Measurements from ENCODE around the gene SH3BP4. TPM values are rescaled to one million over a fixed set of nuclear protein-coding genes. Genes with fewer than 3 reads are reported as not detected.

SH3BP4 gene
- total RNA-seq, 1 donor: 115 TPM

DNA sequence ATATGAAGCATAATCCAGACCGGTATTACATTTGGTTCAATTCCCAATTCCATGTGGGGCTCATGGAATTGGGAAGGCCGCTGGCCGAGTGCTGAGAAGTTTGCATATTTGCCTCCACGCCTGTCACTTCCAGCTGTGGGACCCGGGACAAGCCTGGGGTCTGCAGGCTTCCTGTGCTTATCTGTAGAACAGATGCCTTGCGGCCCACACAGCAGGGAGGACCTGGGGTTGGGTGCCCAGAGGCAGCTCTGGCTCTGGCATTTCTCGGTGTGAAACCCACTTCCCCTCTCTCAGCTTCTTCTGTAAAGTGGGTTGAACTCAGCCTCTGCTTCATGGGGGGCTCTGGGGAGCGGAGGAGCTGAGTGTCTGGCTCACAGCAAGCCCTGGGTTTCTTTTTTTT lies 97.9 kb downstream of the SH3BP4 start:
- no peak overlapping the region for H3K4me3 ChIP-seq (ENCODE audit: low read depth, low read length)
- DNase-seq (ENCODE audit: low read depth): no peak
- TF ChIP-seq, protein P1, sequence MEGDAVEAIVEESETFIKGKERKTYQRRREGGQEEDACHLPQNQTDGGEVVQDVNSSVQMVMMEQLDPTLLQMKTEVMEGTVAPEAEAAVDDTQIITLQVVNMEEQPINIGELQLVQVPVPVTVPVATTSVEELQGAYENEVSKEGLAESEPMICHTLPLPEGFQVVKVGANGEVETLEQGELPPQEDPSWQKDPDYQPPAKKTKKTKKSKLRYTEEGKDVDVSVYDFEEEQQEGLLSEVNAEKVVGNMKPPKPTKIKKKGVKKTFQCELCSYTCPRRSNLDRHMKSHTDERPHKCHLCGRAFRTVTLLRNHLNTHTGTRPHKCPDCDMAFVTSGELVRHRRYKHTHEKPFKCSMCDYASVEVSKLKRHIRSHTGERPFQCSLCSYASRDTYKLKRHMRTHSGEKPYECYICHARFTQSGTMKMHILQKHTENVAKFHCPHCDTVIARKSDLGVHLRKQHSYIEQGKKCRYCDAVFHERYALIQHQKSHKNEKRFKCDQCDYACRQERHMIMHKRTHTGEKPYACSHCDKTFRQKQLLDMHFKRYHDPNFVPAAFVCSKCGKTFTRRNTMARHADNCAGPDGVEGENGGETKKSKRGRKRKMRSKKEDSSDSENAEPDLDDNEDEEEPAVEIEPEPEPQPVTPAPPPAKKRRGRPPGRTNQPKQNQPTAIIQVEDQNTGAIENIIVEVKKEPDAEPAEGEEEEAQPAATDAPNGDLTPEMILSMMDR (IDR thresholded peaks at IDR 0.05; ENCODE audit: insufficient read depth, low read depth, low read length): no peak

DNA sequence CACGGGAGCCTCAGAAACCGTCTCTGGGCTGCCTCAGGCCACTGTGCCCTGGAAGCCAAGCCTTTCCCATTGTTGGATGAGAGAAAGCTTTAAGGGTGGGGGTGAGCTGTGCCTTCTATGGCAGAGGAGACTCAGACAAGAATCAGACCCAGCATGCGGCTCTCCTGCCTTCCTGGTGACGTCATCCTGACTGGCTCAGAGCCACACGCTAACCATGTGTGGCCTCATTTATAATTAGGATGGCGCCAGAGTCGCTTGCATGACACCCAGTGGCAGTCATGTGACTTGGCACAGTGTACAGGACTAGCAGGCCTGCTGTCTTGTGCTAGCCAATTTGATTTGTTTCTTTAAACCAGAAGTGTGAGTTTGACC lies 99.1 kb downstream of the SH3BP4 start:
- TF ChIP-seq, protein P1 (IDR thresholded peaks at IDR 0.05; ENCODE audit: insufficient read depth, low read depth, low read length): no peak
- H3K4me3 ChIP-seq (ENCODE audit: low read depth, low read length): no peak overlapping the region
- DNase-seq (ENCODE audit: low read depth): peak; percentile 89

DNA sequence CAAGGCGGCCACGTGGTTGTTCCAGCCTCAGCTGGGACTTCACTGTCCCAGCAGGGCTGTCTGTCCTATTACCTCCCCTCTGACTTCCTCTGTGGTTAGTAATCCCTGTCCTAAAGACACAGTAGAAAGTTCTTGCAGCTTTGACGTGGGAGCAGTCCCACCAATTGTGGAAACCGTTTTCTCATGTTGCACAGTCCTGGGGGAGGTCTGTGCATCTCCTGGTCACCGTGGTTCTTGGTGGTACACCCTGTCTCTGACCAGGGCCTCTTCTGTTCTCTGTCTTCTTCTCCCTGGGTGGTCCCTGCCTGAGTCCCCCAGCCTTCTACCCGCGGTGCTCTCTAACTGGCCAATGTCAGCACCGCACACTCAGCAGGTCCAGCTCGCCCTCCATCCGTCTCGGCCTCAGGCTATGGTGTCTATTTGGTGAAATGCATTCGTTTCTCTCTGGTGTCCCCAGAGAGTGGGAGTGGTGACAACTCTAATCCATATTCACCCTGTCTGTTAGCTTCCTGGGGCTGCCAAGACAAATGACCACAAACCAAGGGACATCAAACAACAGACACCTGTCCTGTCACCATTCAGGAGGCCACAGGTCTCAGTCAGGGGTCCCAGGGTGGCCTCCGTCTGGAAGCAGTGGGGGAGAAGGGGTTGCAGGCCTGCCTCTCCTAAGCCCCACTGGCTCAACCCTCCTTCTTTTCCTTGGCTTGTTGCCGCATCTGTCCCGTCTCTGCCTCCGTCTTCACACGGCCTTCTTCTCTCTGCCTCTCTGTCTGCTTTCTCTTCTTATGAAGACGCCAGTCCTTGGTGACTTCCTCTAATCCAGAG lies 99.8 kb downstream of the SH3BP4 start:
- DNase-seq (ENCODE audit: low read depth): peak; percentile 32
- TF ChIP-seq, protein P1 (IDR thresholded peaks at IDR 0.05; ENCODE audit: insufficient read depth, low read depth, low read length): no peak
- no peak overlapping the region for H3K4me3 ChIP-seq (ENCODE audit: low read depth, low read length)

DNA sequence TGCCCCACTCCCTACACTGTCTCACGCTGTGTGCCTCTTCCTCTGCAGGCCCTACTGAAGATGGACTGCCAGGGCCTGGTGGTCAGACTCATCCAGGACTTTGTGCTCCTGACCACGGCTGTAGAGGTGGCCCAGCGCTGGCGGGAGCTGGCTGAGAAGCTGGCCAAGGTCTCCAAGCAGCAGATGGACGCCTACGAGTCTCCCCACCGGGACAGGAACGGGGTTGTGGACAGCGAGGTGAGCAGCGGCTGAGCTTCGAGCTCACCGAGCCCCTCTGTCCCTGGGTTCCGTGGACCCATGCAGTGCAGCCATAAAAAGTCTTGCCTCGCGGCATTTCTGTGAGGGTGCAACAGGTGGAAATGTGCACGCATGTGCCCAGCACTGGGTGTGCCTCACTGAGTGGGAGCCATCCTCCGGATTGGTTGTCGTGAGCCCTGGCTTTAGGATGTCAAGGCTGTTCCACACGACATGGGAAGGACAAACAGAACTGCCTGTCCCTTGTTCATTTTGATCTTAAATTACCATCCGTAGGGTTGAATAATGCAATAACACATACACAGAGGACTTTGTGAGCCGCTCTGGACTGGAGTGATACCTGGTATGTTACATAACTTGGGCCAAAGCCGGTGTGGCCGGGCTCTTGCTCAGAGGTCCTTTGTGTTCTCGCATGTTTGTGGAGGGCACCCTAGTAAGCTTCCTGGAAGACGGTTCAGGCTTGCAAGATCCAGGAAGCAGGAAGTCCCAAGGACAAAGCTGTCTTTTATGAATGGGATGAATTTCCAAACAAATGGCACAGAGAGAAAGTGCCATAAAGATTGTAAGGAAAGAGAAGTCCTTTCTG lies 100.9 kb downstream of the SH3BP4 start:
- H3K4me3 ChIP-seq (ENCODE audit: low read depth, low read length): no peak overlapping the region
- TF ChIP-seq, protein P1 (IDR thresholded peaks at IDR 0.05; ENCODE audit: insufficient read depth, low read depth, low read length): no peak
- DNase-seq (ENCODE audit: low read depth): no peak

DNA sequence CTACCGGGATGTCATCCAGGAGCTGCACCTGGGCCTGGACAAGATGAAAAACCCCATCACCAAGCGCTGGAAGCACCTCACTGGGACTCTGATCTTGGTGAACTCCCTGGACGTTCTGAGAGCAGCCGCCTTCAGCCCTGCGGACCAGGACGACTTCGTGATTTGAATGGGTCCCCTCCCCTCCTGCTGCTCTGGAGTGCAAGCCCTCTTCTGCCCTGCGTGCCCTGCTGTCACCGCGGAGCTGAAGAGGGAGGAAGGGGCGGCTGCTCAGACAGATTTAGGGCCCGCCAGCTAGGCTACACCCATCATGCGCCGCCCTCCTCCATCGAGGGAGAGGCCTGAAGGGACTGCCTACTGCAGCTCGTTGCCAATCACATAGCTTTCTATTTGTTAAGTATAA lies 101.8 kb downstream of the SH3BP4 start:
- TF ChIP-seq, protein P1 (IDR thresholded peaks at IDR 0.05; ENCODE audit: insufficient read depth, low read depth, low read length): no peak
- DNase-seq (ENCODE audit: low read depth): no peak
- H3K4me3 ChIP-seq (ENCODE audit: low read depth, low read length): no peak overlapping the region

DNA sequence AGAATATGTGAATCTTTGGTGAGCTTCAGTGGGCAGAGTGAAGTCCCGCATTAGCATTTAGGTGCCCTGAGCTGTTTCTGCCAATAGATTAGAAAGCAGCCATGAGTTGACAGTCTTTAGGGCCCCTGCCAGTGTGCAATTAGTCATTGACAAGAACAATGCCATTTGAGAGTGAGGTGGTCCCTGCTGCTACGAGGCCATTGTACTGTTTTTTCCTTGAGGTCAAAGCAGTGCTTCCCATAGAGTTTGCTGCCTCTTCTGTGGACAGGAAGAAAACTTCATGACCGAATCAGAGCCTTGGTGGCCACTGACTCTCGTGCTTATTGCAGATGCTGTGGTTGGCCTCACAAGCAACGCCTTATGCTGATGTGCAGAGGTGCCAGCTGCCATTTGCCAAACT lies 102.7 kb downstream of the SH3BP4 start:
- TF ChIP-seq, protein P1 (IDR thresholded peaks at IDR 0.05; ENCODE audit: insufficient read depth, low read depth, low read length): no peak
- no peak overlapping the region for H3K4me3 ChIP-seq (ENCODE audit: low read depth, low read length)
- DNase-seq (ENCODE audit: low read depth): no peak

All from fibroblast of villous mesenchyme (primary cell).